AG10803 (cell line): Measurements from ENCODE around the gene BORCS5.

Source experiments
- DNase-seq: peaks from one replicate; pipeline ENCODE4 v3.0.0; 2010; ENCODE audit warnings: low read depth
- H3K4me3 ChIP-seq: 2 replicates; pipeline ENCODE4 v1.5.1; 2011; ENCODE audit warnings: mild to moderate bottlenecking, low read length, control low read depth
- CTCF ChIP-seq: conservative IDR thresholded peaks from 2 replicates; pipeline ENCODE4 v1.5.1; 2011; ENCODE audit warnings: mild to moderate bottlenecking, low read length, control low read depth, inconsistent platforms

Gene BORCS5

DNA sequence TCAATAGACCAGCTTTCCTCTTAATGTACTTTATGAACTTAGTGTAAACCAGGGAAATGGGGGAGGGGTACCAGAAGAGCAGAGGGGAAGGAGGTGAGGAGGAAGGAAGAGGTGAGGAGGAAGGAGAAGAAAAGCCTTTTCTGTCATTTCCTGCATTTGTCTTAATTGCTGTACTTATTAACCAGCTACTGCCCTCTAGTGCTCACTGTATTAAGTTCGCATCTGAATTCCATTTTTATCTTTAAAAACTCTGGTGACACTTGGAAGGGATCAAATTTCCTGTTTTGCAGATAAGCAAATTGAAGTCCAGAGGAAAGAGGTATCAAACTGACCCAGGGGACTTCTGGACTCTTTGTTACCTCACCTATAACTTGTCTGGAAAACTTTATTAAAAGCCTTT lies 29.1 kb upstream of the BORCS5 start:
- peak; percentile 79 for TF ChIP-seq CTCF
- no peak overlapping the region for H3K4me3 ChIP-seq
- peak; percentile 72 for DNase-seq

DNA sequence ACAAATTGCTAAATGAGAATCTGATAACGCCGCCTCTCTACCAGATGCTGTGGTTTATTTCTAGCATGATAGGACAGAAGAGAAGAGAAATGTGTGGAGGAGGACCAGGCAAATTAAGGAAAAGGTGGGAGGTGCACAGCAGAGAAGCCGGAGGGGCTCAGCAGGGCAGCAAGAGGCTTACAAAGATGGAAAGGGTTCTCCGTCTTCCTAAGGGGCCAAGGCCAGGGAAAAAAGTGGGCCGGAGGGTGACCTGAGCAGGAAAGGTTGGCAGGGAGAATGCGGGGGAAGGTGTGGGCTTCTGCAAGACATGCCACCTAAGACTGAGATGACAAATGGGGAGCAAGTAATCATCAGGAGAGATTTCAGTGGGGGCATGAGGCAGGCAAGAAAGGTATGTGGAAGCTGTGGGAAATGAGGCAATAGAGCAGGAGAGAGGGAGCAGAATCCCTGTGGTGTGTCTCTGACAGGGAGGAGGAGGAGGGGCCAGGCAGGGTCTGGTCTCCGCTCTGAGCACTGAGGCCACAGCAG lies 25.6 kb upstream of the BORCS5 start:
- no peak for DNase-seq
- no peak overlapping the region for H3K4me3 ChIP-seq
- no peak for TF ChIP-seq CTCF

DNA sequence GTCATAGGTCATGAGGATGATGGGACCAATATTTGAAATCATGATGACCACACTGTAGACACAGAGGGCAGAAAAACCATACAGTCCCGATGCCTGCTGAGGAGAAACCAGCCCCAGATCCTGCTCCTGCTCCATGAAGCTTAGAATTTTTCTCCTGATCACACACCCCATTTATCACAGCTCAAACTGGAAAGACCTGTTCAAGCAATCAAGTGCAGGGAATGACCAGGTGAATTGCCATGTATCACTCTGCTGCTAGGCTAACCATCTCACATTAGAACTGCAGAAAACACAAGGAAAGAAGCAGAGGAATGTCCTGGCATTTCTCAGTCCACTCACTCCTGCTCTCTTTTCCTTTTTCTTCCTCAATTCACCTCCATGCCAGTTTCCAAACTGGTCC lies 25.0 kb upstream of the BORCS5 start:
- H3K4me3 ChIP-seq, result no peak overlapping the region
- no peak for TF ChIP-seq CTCF
- DNase-seq, result no peak

- no peak for DNase-seq
- TF ChIP-seq CTCF, result no peak
- H3K4me3 ChIP-seq, result no peak overlapping the region
Observed at GRCh38 chr12:12333407-12334366, 23.2 kb upstream of the BORCS5 start.

DNA sequence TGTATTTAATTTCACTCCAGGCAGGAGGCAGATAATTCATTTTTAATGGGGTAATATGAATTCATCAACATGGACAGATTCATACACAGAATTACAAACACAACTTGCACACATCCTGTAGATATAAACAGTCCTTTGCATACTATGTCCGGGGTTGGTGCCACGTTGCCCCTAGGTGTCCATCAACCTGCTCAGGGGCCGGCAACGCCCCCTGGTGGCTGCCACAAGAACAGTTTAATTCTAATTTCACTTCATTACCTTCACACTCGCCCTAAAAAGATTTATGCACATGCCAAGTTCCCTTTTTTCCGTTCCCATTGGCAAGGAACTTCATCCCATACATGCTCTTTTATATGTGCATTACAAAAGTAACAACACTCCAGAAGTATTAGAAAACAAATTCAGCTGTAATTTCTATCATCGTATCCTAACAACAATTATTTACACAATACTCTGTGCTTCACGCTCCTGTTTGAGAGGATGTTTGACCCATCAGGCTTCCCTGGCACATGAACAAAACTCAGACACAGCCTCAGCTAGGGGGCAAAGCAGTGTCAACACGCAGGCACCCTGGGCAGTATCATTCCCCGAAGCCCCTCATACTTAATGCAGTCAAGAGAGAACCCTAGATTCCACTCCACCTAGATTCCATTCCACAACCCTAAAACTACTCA lies 22.4 kb upstream of the BORCS5 start:
- TF ChIP-seq CTCF, result peak; percentile 78
- DNase-seq, result peak; percentile 44

GRCh38 chr12:12336049-12336411 lies 20.8 kb upstream of the BORCS5 start:
- H3K4me3 ChIP-seq, result no peak overlapping the region
- no peak for DNase-seq
- TF ChIP-seq CTCF, result no peak

More for the DNA sequence above, 22.4 kb upstream of the BORCS5 start:
- H3K4me3 ChIP-seq, result no peak overlapping the region
